ENCODE measurements around the gene FGFRL1.
"Not testable (repeated sequence)": the region's sequence is repeated elsewhere in the genome, so short reads cannot be mapped to it uniquely, and the experiment has no call there.

Gene FGFRL1

GRCh38 chr4:973431-974397 is 37.7 kb upstream of the FGFRL1 start, which contains the start of gene DGKQ:
Gene DGKQ (minus strand): TSS chr4:973569. CDS start chr4:973482, 87 bp downstream.
- DNase-seq (ENCODE audit: low read depth) = peak; percentile 70

GRCh38 chr4:974668-975067 is 36.8 kb upstream of the FGFRL1 start:
- DNase-seq (ENCODE audit: low read depth) = no peak

GRCh38 chr4:976016-976415 is 35.4 kb upstream of the FGFRL1 start:
- not testable (repeated sequence) for DNase-seq (ENCODE audit: low read depth)

GRCh38 chr4:978957-979701 is 32.3 kb upstream of the FGFRL1 start:
- peak; percentile 78 for DNase-seq (ENCODE audit: low read depth)

- no peak for DNase-seq (ENCODE audit: low read depth)
Measured at GRCh38 chr4:982291-982690, 29.1 kb upstream of the FGFRL1 start.

GRCh38 chr4:982814-983213 is 28.6 kb upstream of the FGFRL1 start:
- DNase-seq (ENCODE audit: low read depth) = no peak

- no peak for DNase-seq (ENCODE audit: low read depth)
Measured at GRCh38 chr4:984336-985054, 26.9 kb upstream of the FGFRL1 start.

- DNase-seq (ENCODE audit: low read depth) = no peak
Measured at GRCh38 chr4:985123-985830, 26.1 kb upstream of the FGFRL1 start.

GRCh38 chr4:986428-986878 is 25.0 kb upstream of the FGFRL1 start:
- peak; percentile 6 for DNase-seq (ENCODE audit: low read depth)

- peak; percentile 62 for DNase-seq (ENCODE audit: low read depth)
Measured at GRCh38 chr4:986879-987623, 24.4 kb upstream of the FGFRL1 start, which contains the start of gene IDUA. Gene IDUA (plus strand): TSS chr4:987044. CDS start chr4:987085, 41 bp downstream.

- DNase-seq (ENCODE audit: low read depth) = peak; percentile 54
Measured at GRCh38 chr4:987624-988513, 23.6 kb upstream of the FGFRL1 start.

GRCh38 chr4:988726-989721 is 22.4 kb upstream of the FGFRL1 start:
- no peak for DNase-seq (ENCODE audit: low read depth)

GRCh38 chr4:989722-990471 is 21.5 kb upstream of the FGFRL1 start:
- DNase-seq (ENCODE audit: low read depth) = no peak

- DNase-seq (ENCODE audit: low read depth) = no peak
Measured at GRCh38 chr4:990746-991367, 20.6 kb upstream of the FGFRL1 start.

- no peak for DNase-seq (ENCODE audit: low read depth)
Measured at GRCh38 chr4:991451-992296, 19.8 kb upstream of the FGFRL1 start.

Data from amniotic epithelial cell (primary cell).